GM12873 (cell line): ENCODE measurements around the gene ALG2.

Source experiments
- TF ChIP-seq, protein P1 (sequence below): IDR thresholded peaks from 2 replicates; pipeline ENCODE4 v1.5.1; 2012; ENCODE audit warnings: low read depth, mild to moderate bottlenecking, moderate library complexity, low read length, control low read depth; ENCODE audit not compliant: insufficient read depth; ENCODE audit errors: missing control alignments

Gene ALG2

DNA sequence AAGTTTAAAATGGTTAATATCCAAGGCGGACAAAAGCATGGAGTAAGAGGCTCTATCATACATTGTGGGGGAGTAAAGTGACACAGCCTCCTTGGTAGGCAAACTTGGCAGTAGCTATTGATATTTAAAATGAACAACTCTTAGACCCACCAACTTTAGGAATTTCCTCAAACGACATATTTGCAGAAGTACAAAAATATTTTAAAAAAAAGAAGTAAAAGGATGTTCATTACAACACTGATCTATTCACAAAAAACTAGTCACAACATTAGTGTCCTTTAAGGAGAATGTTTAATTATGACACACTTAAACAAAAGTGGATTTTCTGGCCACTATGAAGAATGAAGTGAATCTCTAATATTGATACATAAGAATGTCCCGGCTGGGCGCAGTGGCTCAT lies 1.7 kb downstream of the ALG2 start:
- TF ChIP-seq, protein P1, sequence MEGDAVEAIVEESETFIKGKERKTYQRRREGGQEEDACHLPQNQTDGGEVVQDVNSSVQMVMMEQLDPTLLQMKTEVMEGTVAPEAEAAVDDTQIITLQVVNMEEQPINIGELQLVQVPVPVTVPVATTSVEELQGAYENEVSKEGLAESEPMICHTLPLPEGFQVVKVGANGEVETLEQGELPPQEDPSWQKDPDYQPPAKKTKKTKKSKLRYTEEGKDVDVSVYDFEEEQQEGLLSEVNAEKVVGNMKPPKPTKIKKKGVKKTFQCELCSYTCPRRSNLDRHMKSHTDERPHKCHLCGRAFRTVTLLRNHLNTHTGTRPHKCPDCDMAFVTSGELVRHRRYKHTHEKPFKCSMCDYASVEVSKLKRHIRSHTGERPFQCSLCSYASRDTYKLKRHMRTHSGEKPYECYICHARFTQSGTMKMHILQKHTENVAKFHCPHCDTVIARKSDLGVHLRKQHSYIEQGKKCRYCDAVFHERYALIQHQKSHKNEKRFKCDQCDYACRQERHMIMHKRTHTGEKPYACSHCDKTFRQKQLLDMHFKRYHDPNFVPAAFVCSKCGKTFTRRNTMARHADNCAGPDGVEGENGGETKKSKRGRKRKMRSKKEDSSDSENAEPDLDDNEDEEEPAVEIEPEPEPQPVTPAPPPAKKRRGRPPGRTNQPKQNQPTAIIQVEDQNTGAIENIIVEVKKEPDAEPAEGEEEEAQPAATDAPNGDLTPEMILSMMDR = no peak

DNA sequence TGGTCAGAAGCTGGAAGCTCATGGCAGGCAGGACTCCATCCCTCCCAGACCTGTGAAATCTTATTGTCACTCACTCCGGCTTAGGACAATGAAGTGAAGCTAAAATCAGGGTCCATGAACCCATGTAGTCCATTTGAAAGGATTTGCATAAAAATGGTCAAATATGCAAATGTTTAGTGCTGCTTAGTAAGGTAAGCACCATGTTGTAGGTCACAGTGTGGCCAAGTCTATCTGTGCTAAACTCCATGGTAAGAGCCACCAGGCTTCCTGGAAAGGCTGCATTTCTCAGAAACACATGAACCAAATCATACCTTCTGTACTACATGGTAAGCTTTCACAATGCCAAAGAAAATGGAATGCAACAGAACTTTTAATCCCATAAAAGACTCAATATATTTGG lies 5.7 kb downstream of the ALG2 start:
- TF ChIP-seq, protein P1 = no peak

DNA sequence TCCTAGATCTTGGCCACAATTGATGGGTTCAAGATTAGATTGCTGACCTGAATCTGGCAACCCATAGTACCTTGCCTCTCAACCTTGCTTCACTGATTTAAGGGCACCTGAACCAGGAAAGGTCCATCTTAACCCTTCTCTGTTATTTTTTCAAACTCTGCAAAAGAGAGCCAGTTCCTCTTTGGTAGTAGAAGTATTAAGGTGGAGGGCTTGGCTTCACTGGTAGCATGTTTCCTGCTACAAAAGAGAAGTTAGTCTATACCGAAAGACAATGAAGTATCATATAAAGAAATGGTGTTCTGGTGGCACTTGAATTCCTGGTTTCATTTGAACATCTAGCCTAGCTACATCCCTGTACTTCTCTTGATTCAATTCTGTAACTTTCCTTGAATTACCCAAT lies 8.5 kb downstream of the ALG2 start:
- TF ChIP-seq, protein P1 = no peak

DNA sequence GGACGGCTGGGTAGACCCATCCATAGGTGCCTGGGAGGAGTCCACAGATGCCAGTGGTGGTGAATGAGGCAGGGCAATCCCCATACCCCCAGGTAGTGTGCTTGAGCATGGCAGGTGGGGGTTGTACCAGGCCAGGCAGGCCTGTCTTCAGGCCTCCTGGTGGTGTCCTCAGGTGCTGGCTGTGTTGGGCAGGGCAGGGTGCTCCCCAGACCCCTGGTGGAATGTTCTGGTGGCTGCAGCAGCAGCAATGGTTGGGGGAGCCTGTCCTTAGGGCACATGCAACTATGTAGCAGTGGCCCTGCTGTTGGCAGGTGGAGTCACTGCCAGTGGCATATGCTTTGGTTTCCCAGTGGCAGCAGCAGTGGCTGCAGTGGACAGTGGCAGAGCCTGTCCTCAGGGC lies 10.0 kb downstream of the ALG2 start:
- TF ChIP-seq, protein P1 = peak; percentile 45

DNA sequence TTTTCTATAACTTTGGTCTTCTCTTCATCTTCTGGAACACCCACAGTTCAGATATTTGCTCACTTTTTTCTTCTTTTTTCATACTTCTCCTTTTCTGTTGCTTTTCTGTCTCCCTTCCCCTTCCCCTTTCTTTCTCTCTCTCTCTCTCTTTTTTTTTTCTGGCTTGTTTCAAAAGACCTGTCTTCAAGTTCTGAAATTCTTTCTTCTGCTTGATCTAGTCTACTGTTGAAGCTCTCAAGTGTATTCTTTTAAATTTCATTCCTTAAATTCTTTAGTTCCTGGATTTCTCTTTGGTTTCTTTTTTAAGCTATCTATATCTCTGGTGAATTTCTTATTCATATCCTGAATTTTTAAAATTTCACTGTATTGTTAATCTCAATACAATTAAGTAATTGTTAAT lies 11.2 kb downstream of the ALG2 start:
- TF ChIP-seq, protein P1 = no peak

DNA sequence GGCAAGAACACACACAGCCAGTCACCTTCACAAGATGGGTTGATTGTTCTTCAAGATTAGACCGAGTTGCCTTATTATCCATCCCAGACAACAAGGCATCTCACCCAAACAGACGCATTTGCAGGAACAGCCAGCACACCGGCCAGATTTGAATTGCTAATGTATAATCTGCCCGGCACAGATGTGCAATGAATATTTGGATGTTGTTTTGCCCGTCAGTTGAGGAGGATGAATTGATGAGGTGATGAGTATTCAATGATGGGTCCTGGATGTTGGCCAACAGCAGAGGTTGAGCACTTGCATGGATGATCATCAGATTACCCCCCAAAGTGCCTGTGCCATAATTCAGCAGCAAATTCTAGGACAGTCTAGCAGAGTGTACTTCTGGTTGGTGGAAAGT lies 20.1 kb downstream of the ALG2 start:
- TF ChIP-seq, protein P1 = no peak

DNA sequence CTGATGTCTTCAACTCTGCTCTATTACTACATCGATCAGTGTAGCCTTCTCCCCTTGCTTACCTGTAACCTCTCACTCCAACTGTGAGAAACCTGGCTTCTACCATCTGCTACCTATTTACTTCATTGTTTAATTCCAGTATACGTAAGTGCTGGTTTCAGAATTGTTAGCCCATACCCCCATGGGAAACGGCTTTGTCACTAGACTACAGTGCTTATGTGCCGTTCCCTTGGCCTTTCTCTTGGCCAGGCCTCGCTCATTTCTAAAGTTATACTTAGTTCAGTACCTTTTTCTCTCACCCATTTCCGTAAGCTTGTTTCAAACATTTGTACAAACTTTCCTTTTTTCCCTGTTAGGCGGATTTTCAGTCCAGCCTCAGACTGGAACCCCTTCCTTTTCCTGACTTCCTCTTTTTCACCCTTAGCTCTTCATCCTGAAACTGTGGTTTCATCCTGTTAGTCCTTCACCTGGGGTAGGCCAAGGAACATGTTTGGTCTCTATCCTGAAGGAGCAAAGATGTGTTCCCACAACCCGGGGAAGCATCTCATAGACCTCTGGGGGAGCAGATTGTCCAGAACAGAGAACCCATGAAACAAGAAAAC lies 21.7 kb downstream of the ALG2 start:
- TF ChIP-seq, protein P1 = no peak
